GM18907 (cell line): ENCODE results near the gene ATP8B1.

ENCODE experiments used
- ATAC-seq: cut with Tn5 transposase; IDR thresholded peaks from one replicate; pipeline ENCODE4 v1.9.1; 2021; ENCODE audit warnings: mild to moderate bottlenecking, moderate library complexity; ENCODE audit not compliant: unreplicated experiment

The ATP8B1 gene

GRCh38 chr18:57771193-57771592, 31.9 kb downstream of the ATP8B1 start:
- no peak for ATAC-seq

GRCh38 chr18:57768537-57769326, 34.4 kb downstream of the ATP8B1 start:
- ATAC-seq = no peak

- ATAC-seq = no peak
Observed at GRCh38 chr18:57767259-57768050, 35.7 kb downstream of the ATP8B1 start.

- ATAC-seq = no peak
Observed at GRCh38 chr18:57764995-57765394, 38.1 kb downstream of the ATP8B1 start.

- ATAC-seq = no peak
Observed at GRCh38 chr18:57764087-57764486, 39.0 kb downstream of the ATP8B1 start.

- no peak for ATAC-seq
Observed at GRCh38 chr18:57762686-57763085, 40.4 kb downstream of the ATP8B1 start.

- no peak for ATAC-seq
Observed at GRCh38 chr18:57759650-57760049, 43.5 kb downstream of the ATP8B1 start.

GRCh38 chr18:57755473-57756067, 47.5 kb downstream of the ATP8B1 start:
- ATAC-seq = no peak

- peak; percentile 91 for ATAC-seq
Observed at GRCh38 chr18:57754577-57755338, 48.4 kb downstream of the ATP8B1 start.

- no peak for ATAC-seq
Observed at GRCh38 chr18:57753063-57753462, 50.1 kb downstream of the ATP8B1 start.

GRCh38 chr18:57749604-57749970, 53.5 kb downstream of the ATP8B1 start:
- ATAC-seq = no peak

- peak; percentile 92 for ATAC-seq
Observed at GRCh38 chr18:57748770-57749603, 54.1 kb downstream of the ATP8B1 start.

- peak; percentile 10 for ATAC-seq
Observed at GRCh38 chr18:57747809-57748680, 55.1 kb downstream of the ATP8B1 start.

GRCh38 chr18:57744211-57744694, 58.9 kb downstream of the ATP8B1 start:
- ATAC-seq = no peak

GRCh38 chr18:57743008-57743407, 60.1 kb downstream of the ATP8B1 start:
- no peak for ATAC-seq

- ATAC-seq = no peak
Observed at GRCh38 chr18:57741273-57741672, 61.8 kb downstream of the ATP8B1 start.

GRCh38 chr18:57738078-57738477, 65.0 kb downstream of the ATP8B1 start:
- no peak for ATAC-seq

GRCh38 chr18:57737400-57738060, 65.6 kb downstream of the ATP8B1 start:
- ATAC-seq = no peak
